ENCODE results near the gene SPINK6.

SPINK6 gene

GRCh38 chr5:148202531-148203203 lies at the start of gene SPINK6:
Gene SPINK6, plus strand, starts transcription at chr5:148203042. Its CDS starts 55 bp downstream, at chr5:148203097.
- TF ChIP-seq L3MBTL2 (conservative IDR thresholded peaks at IDR 0.05) (no peak), ELF4 (IDR thresholded peaks at IDR 0.05) (no peak)
- ChIA-PET POLR2A (no interaction called here), CTCF (no interaction called here)
- DNase-seq (ENCODE audit: extremely low spot score) = no peak

GRCh38 chr5:148156609-148157008 lies 46.2 kb upstream of the SPINK6 start:
- no peak for TF ChIP-seq FOXK2 (IDR thresholded peaks at IDR 0.05)
- TF ChIP-seq SUZ12 (IDR thresholded peaks at IDR 0.05) = no peak
- TF ChIP-seq SP1 (IDR thresholded peaks at IDR 0.05) = no peak
- no peak for TF ChIP-seq ARNT (IDR thresholded peaks at IDR 0.05)
- TF ChIP-seq FOXA1 (IDR thresholded peaks at IDR 0.05) = no peak
- TF ChIP-seq TARDBP (IDR thresholded peaks at IDR 0.05) = no peak
- ChIA-PET CTCF (no interaction called here), POLR2A (no interaction called here)
- DNase-seq (ENCODE audit: extremely low spot score) = no peak

- DNase-seq (ENCODE audit: extremely low spot score) = no peak
- TF ChIP-seq NFRKB (IDR thresholded peaks at IDR 0.05) (no peak), FOXM1 (IDR thresholded peaks at IDR 0.05; ENCODE audit: borderline replicate concordance) (no peak), ELF4 (IDR thresholded peaks at IDR 0.05) (no peak), SUZ12 (IDR thresholded peaks at IDR 0.05) (no peak), SP1 (IDR thresholded peaks at IDR 0.05) (no peak), L3MBTL2 (conservative IDR thresholded peaks at IDR 0.05) (no peak), TARDBP (IDR thresholded peaks at IDR 0.05) (no peak), LEF1 (IDR thresholded peaks at IDR 0.05; ENCODE audit: borderline replicate concordance) (no peak), FOXK2 (IDR thresholded peaks at IDR 0.05) (no peak), CTBP1 (IDR thresholded peaks at IDR 0.05; ENCODE audit: borderline replicate concordance) (no peak), FOXA1 (IDR thresholded peaks at IDR 0.05) (no peak), HDGF (IDR thresholded peaks at IDR 0.05; ENCODE audit: borderline replicate concordance) (no peak), PKNOX1 (IDR thresholded peaks at IDR 0.05) (no peak), BHLHE40 (IDR thresholded peaks at IDR 0.05; ENCODE audit: borderline replicate concordance) (no peak), ZNF384 (IDR thresholded peaks at IDR 0.05) (no peak)
- CTCF ChIA-PET = no interaction called here
- POLR2A ChIA-PET = no interaction called here
Observed at GRCh38 chr5:148162038-148162437, 40.8 kb upstream of the SPINK6 start.

GRCh38 chr5:148163345-148163744 lies 39.5 kb upstream of the SPINK6 start:
- no peak for DNase-seq (ENCODE audit: extremely low spot score)
- TF ChIP-seq SP1 (IDR thresholded peaks at IDR 0.05) (no peak), LEF1 (IDR thresholded peaks at IDR 0.05; ENCODE audit: borderline replicate concordance) (no peak), FOXM1 (IDR thresholded peaks at IDR 0.05; ENCODE audit: borderline replicate concordance) (no peak), ZNF384 (IDR thresholded peaks at IDR 0.05) (no peak), PKNOX1 (IDR thresholded peaks at IDR 0.05) (no peak), NFRKB (IDR thresholded peaks at IDR 0.05) (no peak), HDGF (IDR thresholded peaks at IDR 0.05; ENCODE audit: borderline replicate concordance) (no peak), L3MBTL2 (conservative IDR thresholded peaks at IDR 0.05) (no peak)
- CTCF ChIA-PET = no interaction called here

GRCh38 chr5:148166550-148167283 lies 36.1 kb upstream of the SPINK6 start:
- CTCF ChIA-PET = no interaction called here
- DNase-seq (ENCODE audit: extremely low spot score) = no peak
- POLR2A ChIA-PET = no interaction called here
- TF ChIP-seq HDGF (IDR thresholded peaks at IDR 0.05; ENCODE audit: borderline replicate concordance) (no peak), FOXA1 (IDR thresholded peaks at IDR 0.05) (no peak), ELF4 (IDR thresholded peaks at IDR 0.05) (no peak), FOXM1 (IDR thresholded peaks at IDR 0.05; ENCODE audit: borderline replicate concordance) (no peak), SP1 (IDR thresholded peaks at IDR 0.05) (no peak), CTBP1 (IDR thresholded peaks at IDR 0.05; ENCODE audit: borderline replicate concordance) (no peak), PKNOX1 (IDR thresholded peaks at IDR 0.05) (no peak), BHLHE40 (IDR thresholded peaks at IDR 0.05; ENCODE audit: borderline replicate concordance) (no peak), TARDBP (IDR thresholded peaks at IDR 0.05) (no peak), SUZ12 (IDR thresholded peaks at IDR 0.05) (no peak), ZNF384 (IDR thresholded peaks at IDR 0.05) (no peak), LEF1 (IDR thresholded peaks at IDR 0.05; ENCODE audit: borderline replicate concordance) (no peak), L3MBTL2 (conservative IDR thresholded peaks at IDR 0.05) (no peak), FOXK2 (IDR thresholded peaks at IDR 0.05) (no peak), ARNT (IDR thresholded peaks at IDR 0.05) (no peak), NFRKB (IDR thresholded peaks at IDR 0.05) (no peak)

More at GRCh38 chr5:148163345-148163744, 39.5 kb upstream of the SPINK6 start:
- POLR2A ChIA-PET = no interaction called here

GRCh38 chr5:148168246-148168645 lies 34.6 kb upstream of the SPINK6 start, which contains the start of gene SPINK14:
Gene SPINK14, plus strand, starts transcription at chr5:148168546. Its CDS starts 1,187 bp downstream, at chr5:148169733.
- DNase-seq (ENCODE audit: extremely low spot score) = no peak
- POLR2A ChIA-PET = no interaction called here
- TF ChIP-seq ARNT (IDR thresholded peaks at IDR 0.05) (no peak), SUZ12 (IDR thresholded peaks at IDR 0.05) (no peak), HDGF (IDR thresholded peaks at IDR 0.05; ENCODE audit: borderline replicate concordance) (no peak), SP1 (IDR thresholded peaks at IDR 0.05) (no peak), NFRKB (IDR thresholded peaks at IDR 0.05) (no peak)
- CTCF ChIA-PET = no interaction called here
